H9 (cell line): ENCODE measurements around the gene FOXN1. TPM values are rescaled to one million over a fixed set of nuclear protein-coding genes. Genes with fewer than 3 reads are reported as not detected.
A peak's percentile ranks its signal among the peaks of the same experiment; 100 is the strongest.

Experiments used
- DNase-seq: peaks from one replicate; pipeline ENCODE4 v3.0.0-alpha.2; 2017
- H2AFZ ChIP-seq: one replicate; pipeline ENCODE4 v1.6.1; 2013; ENCODE audit warnings: mild to moderate bottlenecking, low read length, control low read depth, moderate library complexity
- H2AK5ac ChIP-seq: 2 replicates; pipeline ENCODE4 v1.6.1; 2013; ENCODE audit warnings: low read length, control low read depth, mixed read lengths; ENCODE audit not compliant: insufficient read length
- H2BK120ac ChIP-seq: one replicate; pipeline ENCODE4 v1.6.1; 2013; ENCODE audit warnings: low read depth, mild to moderate bottlenecking, low read length, control low read depth, inconsistent platforms; ENCODE audit not compliant: poor library complexity, severe bottlenecking
- H2BK12ac ChIP-seq: 2 replicates; pipeline ENCODE4 v1.6.1; 2013; ENCODE audit warnings: low read length, control low read depth, mixed read lengths, low read depth; ENCODE audit not compliant: insufficient read length
- H2BK15ac ChIP-seq: 2 replicates; pipeline ENCODE4 v1.6.1; 2013; ENCODE audit warnings: low read depth, low read length, control low read depth
- H2BK20ac ChIP-seq: one replicate; pipeline ENCODE4 v1.6.1; 2013; ENCODE audit warnings: low read depth, mild to moderate bottlenecking, low read length, control low read depth, inconsistent platforms; ENCODE audit not compliant: poor library complexity, severe bottlenecking
- H2BK5ac ChIP-seq: 2 replicates; pipeline ENCODE4 v1.6.1; 2013; ENCODE audit warnings: low read length, control low read depth, mixed read lengths; ENCODE audit not compliant: insufficient read length
- H3K14ac ChIP-seq: 2 replicates; pipeline ENCODE4 v1.6.1; 2013; ENCODE audit warnings: low read length, control low read depth; ENCODE audit not compliant: insufficient read depth
- H3K18ac ChIP-seq: 2 replicates; pipeline ENCODE4 v1.6.1; 2013; ENCODE audit warnings: low read depth, mild to moderate bottlenecking, mixed read lengths, low read length, control low read depth; ENCODE audit not compliant: insufficient read length
- H3K23ac ChIP-seq: 2 replicates; pipeline ENCODE4 v1.6.1; 2013; ENCODE audit warnings: low read length, control low read depth, mixed read lengths, low read depth; ENCODE audit not compliant: insufficient read length
- H3K23me2 ChIP-seq: 2 replicates; pipeline ENCODE4 v1.6.1; 2013; ENCODE audit warnings: low read depth, mild to moderate bottlenecking, mixed read lengths, low read length, control low read depth; ENCODE audit not compliant: insufficient read length, poor library complexity, severe bottlenecking
- H3K27ac ChIP-seq: 2 replicates; pipeline ENCODE4 v1.5.1; 2013; ENCODE audit warnings: low read length, control low read depth, mixed read lengths, low read depth; ENCODE audit not compliant: insufficient read length
- H3K27me3 ChIP-seq: 2 replicates; pipeline ENCODE4 v1.6.1; 2013; ENCODE audit warnings: low read length, control low read depth, inconsistent platforms; ENCODE audit not compliant: insufficient read depth
- H3K4ac ChIP-seq: 2 replicates; pipeline ENCODE4 v1.6.1; 2013; ENCODE audit warnings: low read depth, mild to moderate bottlenecking, control low read depth, inconsistent platforms, low read length, moderate library complexity
- H3K4me1 ChIP-seq: 2 replicates; pipeline ENCODE4 v1.6.1; 2013; ENCODE audit warnings: low read length, control low read depth, inconsistent platforms; ENCODE audit not compliant: insufficient read depth
- H3K4me2 ChIP-seq: 2 replicates; pipeline ENCODE4 v1.6.1; 2013; ENCODE audit warnings: low read length, control low read depth, mixed read lengths; ENCODE audit not compliant: insufficient read length, insufficient read depth
- H3K56ac ChIP-seq: 2 replicates; pipeline ENCODE4 v1.6.1; 2013; ENCODE audit warnings: low read depth, mild to moderate bottlenecking, mixed read lengths, low read length, control low read depth; ENCODE audit not compliant: insufficient read length
- H3K79me1 ChIP-seq: 2 replicates; pipeline ENCODE4 v1.6.1; 2013; ENCODE audit warnings: low read depth, mild to moderate bottlenecking, moderate library complexity, low read length, control low read depth, inconsistent platforms; ENCODE audit not compliant: insufficient read depth, poor library complexity, severe bottlenecking
- H3K79me2 ChIP-seq: 2 replicates; pipeline ENCODE4 v1.6.1; 2013; ENCODE audit warnings: low read length, control low read depth, inconsistent platforms; ENCODE audit not compliant: insufficient read depth
- H3K9ac ChIP-seq: 2 replicates; pipeline ENCODE4 v1.6.1; 2013; ENCODE audit warnings: low read length, control low read depth, mixed read lengths; ENCODE audit not compliant: insufficient read length; ENCODE audit errors: extremely low read depth
- H3K9me3 ChIP-seq: one replicate; pipeline ENCODE4 v1.6.1; 2013; ENCODE audit warnings: low read depth, low read length, inconsistent platforms; ENCODE audit not compliant: control insufficient read depth
- H3T11ph ChIP-seq: one replicate; pipeline ENCODE4 v1.6.1; 2013; ENCODE audit warnings: mild to moderate bottlenecking, low read length, control low read depth, inconsistent platforms
- H4K20me1 ChIP-seq: one replicate; pipeline ENCODE4 v1.6.1; 2013; ENCODE audit not compliant: control insufficient read depth, insufficient read length, insufficient read depth
- H4K5ac ChIP-seq: 2 replicates; pipeline ENCODE4 v1.6.1; 2013; ENCODE audit warnings: low read depth, mild to moderate bottlenecking, mixed read lengths, low read length, control low read depth; ENCODE audit not compliant: insufficient read length
- H4K8ac ChIP-seq: replicated peaks from 2 replicates; pipeline ENCODE4 v1.6.1; 2013; ENCODE audit warnings: low read length, control low read depth, mixed read lengths, low read depth; ENCODE audit not compliant: insufficient read length
- H4K91ac ChIP-seq: 2 replicates; pipeline ENCODE4 v1.6.1; 2013; ENCODE audit warnings: low read depth, mild to moderate bottlenecking, moderate library complexity, mixed read lengths, low read length, control low read depth; ENCODE audit not compliant: insufficient read length
- H3K27ac Mint-ChIP-seq, 3 experiments: 2 replicates in 2 of 3; 3 replicates in 1 of 3; pipeline ENCODE4 v1.8.0; 2020 to 2021; ENCODE audit warnings: mixed read lengths in 3 of 3, mild to moderate bottlenecking in 1 of 3, moderate library complexity in 1 of 3
- H3K27me3 Mint-ChIP-seq: 2 replicates; pipeline ENCODE4 v1.8.0; 2021; ENCODE audit warnings: low read depth, mild to moderate bottlenecking, moderate library complexity, mixed read lengths
- H3K36me3 Mint-ChIP-seq, 3 experiments: 2 replicates in 2 of 3; 3 replicates in 1 of 3; pipeline ENCODE4 v1.8.0; 2020 to 2021; ENCODE audit warnings: low read depth in 3 of 3, mixed read lengths in 3 of 3; ENCODE audit not compliant: insufficient read depth in 1 of 3
- H3K4me1 Mint-ChIP-seq, 2 experiments: 2 replicates each; pipeline ENCODE4 v1.8.0; 2020; ENCODE audit warnings: mixed read lengths in 2 of 2
- H3K4me3 Mint-ChIP-seq, 2 experiments: 2 replicates in 1 of 2; 3 replicates in 1 of 2; pipeline ENCODE4 v1.8.0; 2020 to 2021; ENCODE audit warnings: mild to moderate bottlenecking in 2 of 2, mixed read lengths in 2 of 2, moderate library complexity in 1 of 2
- H3K9me3 Mint-ChIP-seq, 2 experiments: 2 replicates in 1 of 2; 3 replicates in 1 of 2; pipeline ENCODE4 v1.8.0; 2020; ENCODE audit warnings: mild to moderate bottlenecking in 2 of 2, mixed read lengths in 2 of 2, moderate library complexity in 1 of 2
- WGBS: extraction: QIAGEN DNeasy Blood & Tissue Kit; methylation state at CpG from one replicate; pipeline ENCODE4 v1.1.7; 2013; ENCODE audit warnings: missing lambda C conversion rate, low lambda C conversion rate, mixed read lengths; ENCODE audit not compliant: insufficient read length; ENCODE audit errors: extremely low coverage; 5-methylcytosine and 5-hydroxymethylcytosine counted together
- total RNA-seq: library from RNA; stranded (reverse); gene quantifications from 2 replicates; pipeline ENCODE4 v1.2.1, GENCODE V29; 2021
- TF ChIP-seq, protein P1 (sequence below): fragments of 200-600 bp; sonication (generic); conservative IDR thresholded peaks from 3 replicates; pipeline ENCODE4 v1.8.0; 2021; ENCODE audit warnings: antibody characterized with exemption, mild to moderate bottlenecking

Gene FOXN1
- total RNA-seq, 1 experiment from 2014 or later: not detected

- no peaks in the 10 kb centered on the region for H3K9me3 Mint-ChIP-seq
Observed at GRCh38 chr17:28571361-28572122, 65.4 kb downstream of the FOXN1 start, which contains the start of gene PIGS. Gene PIGS, minus strand, starts transcription at chr17:28571524. Its CDS starts 28 bp downstream, at chr17:28571496.

More at GRCh38 chr17:28571361-28572122, 65.4 kb downstream of the FOXN1 start, which contains the start of gene PIGS:
- H3K4me2 ChIP-seq: peak within 1 kb of the TSS; percentile 91
- no peak within 1 kb of the TSS for H2BK12ac ChIP-seq
- no peaks in the 10 kb centered on the region for H3K27me3 ChIP-seq
- H3K56ac ChIP-seq: no peak within 1 kb of the TSS
- no peaks in the 10 kb centered on the region for H3K4me1 ChIP-seq
- H3K79me1 ChIP-seq: no peaks in the 10 kb centered on the region
- H2BK5ac ChIP-seq: no peak within 1 kb of the TSS
- no peak within 1 kb of the TSS for H2AK5ac ChIP-seq
- peak within 1 kb of the TSS; percentile 71 for H2AFZ ChIP-seq
- peak within 1 kb of the TSS; percentile 18 for H3K9ac ChIP-seq
- no peak within 1 kb of the TSS for H4K91ac ChIP-seq
- TF ChIP-seq, protein P1, sequence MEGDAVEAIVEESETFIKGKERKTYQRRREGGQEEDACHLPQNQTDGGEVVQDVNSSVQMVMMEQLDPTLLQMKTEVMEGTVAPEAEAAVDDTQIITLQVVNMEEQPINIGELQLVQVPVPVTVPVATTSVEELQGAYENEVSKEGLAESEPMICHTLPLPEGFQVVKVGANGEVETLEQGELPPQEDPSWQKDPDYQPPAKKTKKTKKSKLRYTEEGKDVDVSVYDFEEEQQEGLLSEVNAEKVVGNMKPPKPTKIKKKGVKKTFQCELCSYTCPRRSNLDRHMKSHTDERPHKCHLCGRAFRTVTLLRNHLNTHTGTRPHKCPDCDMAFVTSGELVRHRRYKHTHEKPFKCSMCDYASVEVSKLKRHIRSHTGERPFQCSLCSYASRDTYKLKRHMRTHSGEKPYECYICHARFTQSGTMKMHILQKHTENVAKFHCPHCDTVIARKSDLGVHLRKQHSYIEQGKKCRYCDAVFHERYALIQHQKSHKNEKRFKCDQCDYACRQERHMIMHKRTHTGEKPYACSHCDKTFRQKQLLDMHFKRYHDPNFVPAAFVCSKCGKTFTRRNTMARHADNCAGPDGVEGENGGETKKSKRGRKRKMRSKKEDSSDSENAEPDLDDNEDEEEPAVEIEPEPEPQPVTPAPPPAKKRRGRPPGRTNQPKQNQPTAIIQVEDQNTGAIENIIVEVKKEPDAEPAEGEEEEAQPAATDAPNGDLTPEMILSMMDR: no peak
- H4K8ac ChIP-seq: no peak within 1 kb of the TSS
- no peak within 1 kb of the TSS for H3T11ph ChIP-seq
- H2BK20ac ChIP-seq: no peak within 1 kb of the TSS
- H3K79me2 ChIP-seq: no peaks in the 10 kb centered on the region
- H3K4ac ChIP-seq: no peak within 1 kb of the TSS
- H4K5ac ChIP-seq: no peak within 1 kb of the TSS
- no peak within 1 kb of the TSS for H3K18ac ChIP-seq
- no CpG with 5 or more reads among the region's 49 CpGs for WGBS
- Mint-ChIP-seq H3K36me3 (peaks cover 11 to 28% (median 24%) of the 10 kb centered on the region in 3 experiments; a peak in 6 of 7 replicates), H3K27me3 (peaks cover 7% of the 10 kb centered on the region), H3K27ac (peak within 1 kb of the TSS in 2 of 3 experiments; percentile 20 to 95; a peak in 3 of 7 replicates), H3K4me1 (peaks cover 19 to 32% of the 10 kb centered on the region in 2 experiments), H3K4me3 (peak within 1 kb of the TSS; percentile 92 to 97)
- H3K27ac ChIP-seq: no peak within 1 kb of the TSS
- DNase-seq: peak; percentile 99
- no peak within 1 kb of the TSS for H3K23ac ChIP-seq
- no peak within 1 kb of the TSS; the same call in 1 of the 2 replicates for H3K14ac ChIP-seq
- no peaks in the 10 kb centered on the region for H4K20me1 ChIP-seq
- no peak within 1 kb of the TSS for H2BK15ac ChIP-seq
- H3K9me3 ChIP-seq: no peaks in the 10 kb centered on the region
- H2BK120ac ChIP-seq: no peak within 1 kb of the TSS
- H3K23me2 ChIP-seq: peaks cover 11% of the 10 kb centered on the region
